ENCODE results near the gene RELCH. TPM values are rescaled to one million over a fixed set of nuclear protein-coding genes. Genes with fewer than 3 reads are reported as not detected.
"Not testable (repeated sequence)": the region's sequence is repeated elsewhere in the genome, so short reads cannot be mapped to it uniquely, and the experiment has no call there.

The RELCH gene, protein sequence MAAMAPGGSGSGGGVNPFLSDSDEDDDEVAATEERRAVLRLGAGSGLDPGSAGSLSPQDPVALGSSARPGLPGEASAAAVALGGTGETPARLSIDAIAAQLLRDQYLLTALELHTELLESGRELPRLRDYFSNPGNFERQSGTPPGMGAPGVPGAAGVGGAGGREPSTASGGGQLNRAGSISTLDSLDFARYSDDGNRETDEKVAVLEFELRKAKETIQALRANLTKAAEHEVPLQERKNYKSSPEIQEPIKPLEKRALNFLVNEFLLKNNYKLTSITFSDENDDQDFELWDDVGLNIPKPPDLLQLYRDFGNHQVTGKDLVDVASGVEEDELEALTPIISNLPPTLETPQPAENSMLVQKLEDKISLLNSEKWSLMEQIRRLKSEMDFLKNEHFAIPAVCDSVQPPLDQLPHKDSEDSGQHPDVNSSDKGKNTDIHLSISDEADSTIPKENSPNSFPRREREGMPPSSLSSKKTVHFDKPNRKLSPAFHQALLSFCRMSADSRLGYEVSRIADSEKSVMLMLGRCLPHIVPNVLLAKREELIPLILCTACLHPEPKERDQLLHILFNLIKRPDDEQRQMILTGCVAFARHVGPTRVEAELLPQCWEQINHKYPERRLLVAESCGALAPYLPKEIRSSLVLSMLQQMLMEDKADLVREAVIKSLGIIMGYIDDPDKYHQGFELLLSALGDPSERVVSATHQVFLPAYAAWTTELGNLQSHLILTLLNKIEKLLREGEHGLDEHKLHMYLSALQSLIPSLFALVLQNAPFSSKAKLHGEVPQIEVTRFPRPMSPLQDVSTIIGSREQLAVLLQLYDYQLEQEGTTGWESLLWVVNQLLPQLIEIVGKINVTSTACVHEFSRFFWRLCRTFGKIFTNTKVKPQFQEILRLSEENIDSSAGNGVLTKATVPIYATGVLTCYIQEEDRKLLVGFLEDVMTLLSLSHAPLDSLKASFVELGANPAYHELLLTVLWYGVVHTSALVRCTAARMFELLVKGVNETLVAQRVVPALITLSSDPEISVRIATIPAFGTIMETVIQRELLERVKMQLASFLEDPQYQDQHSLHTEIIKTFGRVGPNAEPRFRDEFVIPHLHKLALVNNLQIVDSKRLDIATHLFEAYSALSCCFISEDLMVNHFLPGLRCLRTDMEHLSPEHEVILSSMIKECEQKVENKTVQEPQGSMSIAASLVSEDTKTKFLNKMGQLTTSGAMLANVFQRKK
- total RNA-seq: 23.0 TPM
- long read RNA-seq, partial matches to known transcripts: 10 of 14 reads
- long read RNA-seq, other reads (novel, unspliced or antisense): 4 of 14 reads

DNA sequence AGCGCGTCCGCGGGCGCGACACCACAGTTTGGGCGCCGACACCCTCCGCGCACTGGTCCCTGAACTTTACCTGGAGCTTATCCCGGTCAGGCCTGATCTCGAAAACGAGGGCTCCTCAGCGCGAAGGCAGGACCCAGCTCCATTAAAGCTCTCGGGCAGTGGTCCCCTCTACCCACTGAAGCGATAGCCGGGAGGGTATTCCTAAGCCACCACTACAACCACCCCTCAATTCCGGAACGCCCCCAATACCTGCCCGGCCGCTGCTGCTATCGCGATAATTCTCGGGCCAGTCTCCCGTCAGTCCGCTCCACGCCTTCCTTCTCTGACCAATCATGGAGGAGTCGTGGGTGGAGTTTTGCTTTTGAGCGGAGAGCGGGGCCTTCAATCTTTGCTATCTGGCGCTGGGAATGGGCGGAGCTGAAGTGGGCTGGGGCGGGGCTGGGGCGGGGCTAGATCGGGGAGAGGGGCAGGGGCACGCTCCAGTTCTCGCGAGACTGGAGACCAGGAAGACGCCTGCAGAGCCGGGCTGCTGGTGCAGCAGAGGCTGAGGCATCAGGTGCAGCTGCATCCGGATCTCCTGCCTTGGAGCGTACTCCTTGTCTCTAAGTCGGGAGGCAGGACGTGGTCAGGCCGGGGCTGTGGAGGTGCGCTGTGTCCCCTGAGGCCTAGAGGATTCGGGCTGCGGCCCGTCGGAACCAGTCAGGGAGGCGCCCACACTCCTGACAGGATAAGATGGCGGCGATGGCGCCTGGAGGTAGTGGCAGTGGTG is at the start of gene RELCH, which contains the start of gene PIGN:
Gene RELCH, plus strand, starts transcription at position 482 of the 769 bp plus-strand sequence. Its CDS starts 251 bp downstream, at position 733.
Gene PIGN, minus strand, starts transcription at position 283 of the 769 bp plus-strand sequence. CDS start 25,703 bp downstream, outside the sequence.
- DNase-seq (ENCODE audit: low spot score): peak; percentile 95

DNA sequence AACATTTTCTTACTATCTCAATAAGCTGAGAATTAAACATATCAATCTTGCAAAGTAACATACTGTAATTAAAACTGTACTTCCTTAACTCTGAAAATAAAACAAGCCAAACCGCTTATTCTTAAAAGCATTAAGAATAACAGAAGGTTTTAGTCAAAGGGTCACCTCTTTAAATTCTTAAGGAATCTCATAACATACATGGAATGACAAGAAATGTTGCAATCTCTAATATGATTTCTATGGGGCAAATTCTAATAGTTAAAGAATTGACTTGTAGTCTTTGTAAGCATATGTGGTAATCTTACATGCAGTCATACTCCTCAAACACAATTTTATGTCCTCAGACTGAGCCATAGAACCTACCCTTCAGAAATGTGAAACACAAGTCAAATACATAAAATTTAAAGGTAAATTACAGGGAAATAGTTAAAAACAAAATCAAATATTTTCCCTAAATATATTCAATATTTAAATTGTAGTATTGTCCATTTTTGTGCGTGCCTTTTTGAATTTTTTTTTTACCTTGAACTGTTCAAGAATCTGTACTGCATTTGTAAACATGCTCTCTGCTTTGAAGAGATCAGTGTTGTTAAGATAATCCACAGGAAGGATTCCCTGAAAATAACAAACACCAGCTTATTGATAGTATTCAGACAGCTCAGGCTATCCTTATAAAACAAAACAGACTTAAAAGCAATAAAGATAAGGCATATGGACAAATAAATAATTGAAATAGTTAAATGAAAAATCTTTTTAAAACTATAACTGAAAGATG is 48.4 kb upstream of the RELCH start:
- no peak for DNase-seq (ENCODE audit: low spot score)

DNA sequence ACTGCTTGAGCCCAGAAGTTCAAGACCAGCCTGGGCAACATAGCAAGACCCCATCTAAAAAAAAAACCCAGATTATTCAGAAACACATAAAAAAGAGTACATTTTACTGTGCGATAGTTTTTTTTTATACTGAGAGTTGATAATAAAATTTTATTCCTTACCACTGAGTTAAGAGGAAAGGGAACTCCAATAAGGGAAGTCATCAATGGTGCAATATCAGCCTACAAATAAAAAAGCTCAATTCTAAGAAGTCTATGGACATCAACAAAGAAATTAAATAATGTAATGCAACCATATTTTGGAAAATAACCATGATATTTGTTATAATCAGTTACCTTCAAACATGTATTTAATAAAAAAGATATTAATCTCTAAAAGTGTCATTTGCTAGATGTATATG is 46.8 kb upstream of the RELCH start:
- DNase-seq (ENCODE audit: low spot score): no peak

DNA sequence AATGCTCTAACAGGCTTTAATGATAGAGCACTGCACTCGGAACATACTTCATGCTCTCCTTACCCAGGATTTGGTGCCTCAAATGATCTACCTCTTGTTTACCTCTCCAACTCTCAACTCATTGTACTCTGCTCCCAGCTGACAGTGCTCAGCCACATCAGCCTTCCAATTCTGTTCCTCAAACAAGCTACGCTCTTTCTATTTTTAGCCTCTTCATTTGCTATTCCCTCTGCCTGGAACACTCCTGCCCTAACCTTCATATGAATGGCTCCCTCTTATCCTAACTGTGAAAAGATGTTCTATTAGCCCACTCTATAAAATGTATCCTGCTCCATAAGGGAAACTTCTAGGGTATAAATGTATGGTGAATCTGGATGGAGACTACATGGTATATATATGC is 42.7 kb upstream of the RELCH start:
- DNase-seq (ENCODE audit: low spot score): no peak

DNA sequence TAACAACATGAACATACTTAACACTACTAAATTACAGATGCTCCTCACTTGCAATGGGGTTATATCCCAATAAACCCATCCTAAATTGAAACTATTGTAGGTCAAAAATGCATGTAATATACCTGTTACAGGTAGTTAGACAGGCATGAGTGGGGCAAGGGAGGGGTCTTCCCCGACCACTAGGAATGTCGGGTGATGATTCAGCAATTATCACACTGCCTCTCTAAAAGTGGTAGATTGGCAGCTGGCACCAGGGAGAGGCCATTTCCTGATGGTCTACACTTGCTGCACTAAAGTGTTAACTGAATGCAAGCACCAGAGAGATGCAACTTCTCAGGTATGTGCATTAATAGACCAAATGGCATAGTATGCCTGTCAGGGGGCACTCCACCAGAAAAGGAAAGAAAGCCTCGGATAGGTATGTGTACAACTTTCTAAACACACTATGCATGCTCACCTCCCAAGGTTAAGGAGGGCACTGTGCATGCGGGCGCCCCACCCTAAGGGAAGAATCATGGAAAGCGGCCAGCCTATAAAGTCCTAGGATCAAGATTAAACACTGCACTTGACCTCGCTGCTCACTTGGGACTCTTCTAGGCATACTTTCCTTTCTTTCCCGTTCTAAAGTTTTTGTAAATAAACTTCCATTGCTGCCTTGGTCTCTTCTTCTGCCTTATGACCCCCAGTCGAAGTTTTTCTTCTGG is 35.8 kb upstream of the RELCH start:
- DNase-seq (ENCODE audit: low spot score): no peak

DNA sequence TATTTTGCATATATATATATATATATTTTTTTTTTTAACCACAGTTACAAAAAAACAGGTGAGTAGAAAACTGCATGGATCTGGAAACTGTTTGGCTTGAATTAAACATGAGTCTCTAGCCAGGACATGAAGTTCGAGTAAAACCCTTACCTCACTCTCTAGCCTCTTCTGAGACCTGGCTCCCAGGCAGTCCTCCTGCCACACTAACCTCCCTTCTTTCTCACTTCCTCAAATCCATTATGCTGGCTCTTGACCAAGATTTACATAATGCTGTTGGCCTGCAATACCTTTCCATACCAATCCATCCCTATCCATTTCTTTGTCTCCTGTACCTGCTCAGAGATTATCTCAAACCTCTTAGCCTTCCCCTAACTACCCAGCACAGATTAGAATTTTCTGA is 34.2 kb upstream of the RELCH start:
- no peak for DNase-seq (ENCODE audit: low spot score)

DNA sequence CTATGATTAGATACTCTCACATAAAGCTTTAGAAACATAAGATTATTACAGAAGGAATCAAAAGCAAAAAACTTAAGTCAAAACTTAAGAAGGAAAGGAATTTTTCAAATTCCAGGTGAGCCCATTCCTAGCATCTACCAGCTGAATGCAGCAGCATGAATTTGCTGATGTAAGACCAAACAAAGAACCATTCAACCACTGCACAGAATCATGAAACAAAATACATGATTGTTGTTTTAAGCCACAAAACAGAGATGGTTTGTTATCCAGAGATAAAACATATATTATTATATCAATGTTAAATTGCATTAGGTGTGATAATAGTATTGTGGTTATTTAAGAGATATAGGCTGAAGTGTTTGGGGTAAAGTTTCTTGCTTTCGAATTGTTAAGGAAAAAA is 29.2 kb upstream of the RELCH start:
- DNase-seq (ENCODE audit: low spot score): no peak

DNA sequence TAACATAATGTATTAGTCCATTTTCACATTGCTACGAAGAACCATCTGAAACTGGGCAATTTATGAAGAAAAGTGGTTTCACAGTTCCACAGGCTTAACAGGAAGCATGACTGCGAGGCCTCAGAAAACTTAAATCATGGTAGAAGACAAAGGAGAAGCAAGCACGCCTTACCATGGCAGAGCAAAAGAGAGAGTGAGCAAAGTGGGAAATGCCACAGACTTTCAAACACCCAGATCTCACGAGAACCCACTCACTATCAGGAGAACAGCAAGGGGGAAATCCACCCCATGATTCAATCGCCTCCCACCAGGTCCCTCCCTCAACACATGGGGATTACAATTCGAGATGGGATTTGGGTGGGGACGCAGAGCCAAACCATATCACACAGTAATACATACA is 22.7 kb upstream of the RELCH start:
- DNase-seq (ENCODE audit: low spot score): no peak

DNA sequence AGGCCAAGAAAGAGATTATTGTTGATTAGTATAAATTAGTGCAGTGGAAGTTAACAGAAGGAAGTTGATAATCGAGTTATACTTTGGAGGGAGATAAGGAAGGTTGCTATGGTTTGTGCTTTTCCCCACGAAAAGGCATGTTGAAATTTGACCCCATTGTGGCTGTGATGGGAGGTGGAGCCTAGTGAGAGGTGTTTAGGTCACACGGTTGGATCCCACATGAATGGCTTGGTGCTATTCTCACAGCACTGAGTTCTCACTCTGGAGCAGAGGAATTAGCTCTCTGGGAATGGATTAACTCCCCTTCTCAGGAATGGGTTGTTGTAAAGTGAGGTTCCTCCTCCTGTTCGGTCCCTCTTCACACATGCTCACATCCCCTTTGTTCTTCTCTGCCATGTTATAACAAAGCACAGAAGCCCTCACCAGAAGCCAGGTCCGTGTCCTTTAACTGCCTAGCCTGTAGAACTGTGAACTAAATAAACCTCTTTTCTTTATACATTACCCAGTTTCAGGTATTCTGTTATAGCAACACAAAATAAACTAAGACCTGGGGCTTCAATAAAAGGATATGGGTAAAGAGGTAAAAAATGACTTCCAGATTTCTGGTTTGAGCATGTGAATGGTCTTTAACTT is 22.1 kb upstream of the RELCH start:
- DNase-seq (ENCODE audit: low spot score): no peak

DNA sequence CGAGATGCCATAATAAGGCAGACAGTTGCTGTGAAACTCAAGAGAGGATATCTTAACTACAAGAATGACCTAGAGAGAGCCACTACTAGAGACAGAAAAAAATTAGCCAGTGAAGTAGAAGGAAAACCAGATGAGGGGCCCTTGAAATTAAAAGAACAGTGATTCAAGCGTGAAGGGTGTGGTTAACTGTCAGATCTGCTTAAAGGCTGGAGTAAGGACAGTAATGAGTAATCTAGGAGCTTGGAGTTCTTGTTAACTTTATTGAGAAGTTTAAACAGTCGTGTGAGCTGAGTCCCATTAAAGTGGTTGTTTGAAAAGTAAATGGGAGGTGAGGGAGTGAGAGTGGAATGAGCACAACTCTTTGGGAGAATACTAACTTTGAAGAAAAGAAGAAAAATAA is 21.5 kb upstream of the RELCH start:
- DNase-seq (ENCODE audit: low spot score): no peak

DNA sequence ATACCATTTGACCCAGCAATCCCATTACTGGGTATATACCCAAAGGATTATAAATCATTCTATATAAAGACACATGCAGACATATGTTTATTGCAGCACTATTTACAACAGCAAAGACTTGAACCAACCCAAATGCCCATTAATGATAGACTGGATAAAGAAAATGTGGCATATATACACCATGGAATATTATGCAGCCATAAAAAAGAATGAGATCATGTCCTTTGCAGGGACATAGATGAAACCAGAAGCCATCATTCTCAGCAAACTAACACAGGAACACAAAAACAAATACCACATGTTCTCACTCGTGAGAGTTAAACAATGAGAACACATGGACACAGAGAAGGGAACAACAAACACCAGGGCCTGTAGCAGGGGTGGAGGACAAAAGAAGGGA is 20.5 kb upstream of the RELCH start:
- not testable (repeated sequence) for DNase-seq (ENCODE audit: low spot score)

DNA sequence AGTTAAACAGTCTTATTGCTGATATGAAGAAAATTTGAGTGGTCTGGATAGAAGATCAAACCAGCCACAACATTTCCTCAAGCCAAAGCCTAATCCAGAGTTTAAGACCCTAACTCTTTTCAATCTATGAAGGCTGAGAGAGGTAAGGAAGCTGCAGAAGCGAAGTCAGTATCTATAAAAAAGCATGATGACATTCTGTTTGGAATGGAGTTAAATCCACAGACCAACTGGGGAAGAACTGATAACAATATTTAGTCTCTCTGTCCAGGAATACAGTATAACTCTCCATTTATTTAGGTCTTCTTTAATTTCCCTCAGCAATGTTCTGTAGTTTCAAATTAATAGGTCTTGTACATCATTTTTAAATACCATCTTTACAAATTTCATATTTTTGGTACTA is 16.2 kb upstream of the RELCH start:
- DNase-seq (ENCODE audit: low spot score): no peak

DNA sequence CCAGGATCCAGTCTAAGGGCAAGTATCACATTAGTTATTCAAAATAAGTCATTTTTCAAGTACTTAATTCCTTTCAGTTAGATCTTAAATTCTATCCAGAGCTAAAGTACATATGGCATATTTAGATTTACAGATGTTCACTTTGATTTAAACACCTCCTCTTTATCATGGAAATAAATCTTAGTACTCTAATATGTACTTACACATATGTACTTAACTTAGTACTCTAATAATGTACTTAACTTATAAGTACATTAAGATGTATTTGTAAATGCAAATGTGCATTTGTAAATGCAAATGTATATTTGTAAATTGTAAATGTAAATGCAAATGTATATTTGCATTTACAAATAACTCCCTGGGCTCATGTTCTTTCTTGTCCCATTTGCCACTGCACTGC is 14.8 kb upstream of the RELCH start:
- DNase-seq (ENCODE audit: low spot score): no peak

DNA sequence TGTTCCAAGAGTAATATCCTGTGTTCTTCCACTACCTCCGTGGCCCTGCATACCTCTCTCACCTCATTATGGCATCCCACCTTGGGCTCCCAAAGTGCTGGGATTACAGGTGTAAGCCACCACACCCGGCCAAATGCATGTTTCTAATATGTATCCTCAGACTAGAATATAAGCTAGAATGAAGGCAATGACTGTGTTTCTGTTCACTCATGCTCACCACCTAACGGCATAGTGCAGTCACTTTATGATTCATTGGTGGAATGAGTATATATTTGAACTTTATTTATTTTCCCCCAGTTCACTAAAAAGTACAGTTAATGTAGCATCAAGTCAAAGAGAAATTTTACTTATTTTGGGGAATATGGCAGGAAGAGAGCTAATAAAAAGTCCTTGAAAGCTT is 11.5 kb upstream of the RELCH start:
- DNase-seq (ENCODE audit: low spot score): no peak

DNA sequence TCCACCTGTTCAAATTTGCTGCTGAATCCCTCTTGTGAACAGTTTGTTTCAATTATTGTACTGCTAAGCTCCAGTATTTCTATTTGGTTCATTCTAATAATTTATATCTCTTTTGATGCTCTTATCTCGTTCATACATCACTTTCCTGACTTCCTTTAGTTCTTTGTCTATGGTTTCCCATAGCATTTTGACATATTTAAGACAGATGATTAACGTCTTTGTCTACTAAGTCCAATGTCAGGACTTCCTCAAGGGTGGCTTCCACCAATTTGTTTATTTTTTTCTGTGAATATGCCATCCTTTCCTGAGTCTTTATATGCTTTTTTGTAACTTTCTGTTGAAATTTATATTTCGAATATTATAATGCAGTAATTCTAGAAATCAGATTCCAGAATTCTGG is 9.8 kb upstream of the RELCH start:
- no peak for DNase-seq (ENCODE audit: low spot score)

DNA sequence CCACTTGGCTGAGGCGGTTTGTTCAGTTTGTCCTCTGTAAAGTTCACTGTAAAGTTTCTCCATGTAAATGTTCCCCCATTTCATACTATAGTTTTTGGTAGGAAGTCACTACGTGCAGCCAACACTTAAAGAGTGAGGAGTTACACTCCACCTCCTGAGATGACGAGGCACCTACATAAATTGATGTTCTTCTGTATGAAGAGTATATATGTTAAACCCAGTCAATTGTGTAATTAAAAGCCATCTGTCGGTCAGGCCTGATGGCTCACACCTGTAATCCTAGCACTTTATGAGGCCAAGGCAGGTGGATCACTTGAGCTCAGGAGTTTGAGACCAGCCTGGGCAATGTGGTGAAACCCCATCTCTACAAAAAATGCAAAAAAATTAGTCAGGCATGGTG is 7.8 kb upstream of the RELCH start:
- no peak for DNase-seq (ENCODE audit: low spot score)

DNA sequence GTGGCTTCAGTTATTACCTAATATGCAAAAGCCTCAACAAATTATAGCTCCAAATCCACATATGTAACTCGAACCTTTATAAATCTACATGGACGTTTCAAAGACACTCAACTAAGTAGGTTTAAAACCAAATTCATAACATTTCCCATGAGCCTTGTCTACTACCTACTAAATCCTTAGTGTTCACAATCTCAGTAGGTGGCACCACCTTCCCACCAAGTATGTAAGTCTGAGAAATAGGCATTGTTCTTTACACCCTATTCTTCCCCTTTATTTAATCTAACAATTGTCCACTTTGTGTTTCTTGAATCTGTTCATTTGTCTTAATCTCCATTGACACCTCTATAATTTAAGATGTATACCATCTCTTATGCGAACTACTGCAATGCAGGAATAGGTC is 4.8 kb upstream of the RELCH start:
- no peak for DNase-seq (ENCODE audit: low spot score)

DNA sequence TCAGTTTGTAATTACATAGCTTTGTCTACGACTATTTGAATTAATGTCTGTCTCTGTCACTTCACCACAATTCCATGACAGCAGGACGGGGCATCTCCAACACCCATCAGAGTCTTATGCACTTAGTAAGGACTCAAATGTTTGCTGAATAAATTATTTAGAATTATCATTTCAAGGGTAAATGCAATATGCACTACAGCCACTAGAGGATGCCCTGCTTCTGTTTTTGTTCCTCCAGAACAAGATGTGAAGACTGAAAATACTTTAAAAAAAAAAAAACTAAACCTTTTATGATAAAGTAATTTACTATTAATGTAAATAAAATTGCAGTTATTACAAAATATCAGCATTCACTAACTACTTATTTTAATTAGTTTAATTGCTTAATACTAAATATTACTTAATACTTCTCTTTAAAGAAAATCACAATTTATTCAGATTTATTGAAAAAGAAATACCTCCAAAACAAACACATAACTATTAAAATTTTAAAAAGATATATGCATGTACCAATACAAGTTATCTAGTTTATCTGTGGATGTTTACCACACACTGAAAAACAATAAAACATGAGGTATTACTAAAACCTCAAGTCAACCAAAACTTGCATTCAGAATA is 3.4 kb upstream of the RELCH start:
- DNase-seq (ENCODE audit: low spot score): no peak

DNA sequence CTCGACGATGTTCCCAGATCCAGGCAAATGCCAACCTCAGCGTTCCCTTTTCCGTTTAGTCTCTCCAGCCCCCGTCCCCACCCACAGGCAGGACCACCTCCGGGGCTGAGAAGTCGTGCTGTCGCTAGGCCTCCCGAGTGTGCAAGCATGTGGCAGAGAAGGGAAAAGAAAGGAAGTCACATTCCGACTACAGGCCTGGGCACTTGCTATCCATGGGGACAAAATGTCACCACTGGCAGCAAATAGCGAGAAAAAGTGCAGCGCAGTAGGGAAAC is 619 bp upstream of the RELCH start:
- no peak for DNase-seq (ENCODE audit: low spot score)

All from mesenteric fat pad (tissue), 1 donor.